Esophagus muscularis mucosa (tissue), 3 donors: ENCODE measurements around the gene MRPL38.

Experiments
- CTCF ChIP-seq, 3 experiments: fragments of 200-600 bp in 2 of 3; fragments of 450-650 bp in 1 of 3; sonication (generic) in 2 of 3; IDR thresholded peaks; one replicate each; pipeline ENCODE4 v1.5.1; 2017 to 2019; ENCODE audit warnings: antibody characterized with exemption in 3 of 3, mild to moderate bottlenecking in 2 of 3, moderate library complexity in 1 of 3
- POLR2AphosphoS5 ChIP-seq, 2 donors: sonication (generic); formaldehyde crosslinking; IDR thresholded peaks; one replicate each; pipeline ENCODE4 v1.6.1; 2017; ENCODE audit warnings: antibody characterized with exemption in 2 of 2

GRCh38 chr17:75874323-75875181, 30.1 kb downstream of the MRPL38 start:
- TF ChIP-seq CTCF (IDR thresholded peaks at IDR 0.05) = no peak
- TF ChIP-seq POLR2AphosphoS5 (IDR thresholded peaks at IDR 0.05) = no peak
